HG02970 (cell line): ENCODE data around the gene REG1B.

Experiments used
- ATAC-seq: cut with Tn5 transposase; IDR thresholded peaks from one replicate; pipeline ENCODE4 v1.9.1; 2021; ENCODE audit warnings: mild to moderate bottlenecking, moderate library complexity, moderate number of reproducible peaks; ENCODE audit not compliant: unreplicated experiment, low FRiP score

Gene REG1B, protein sequence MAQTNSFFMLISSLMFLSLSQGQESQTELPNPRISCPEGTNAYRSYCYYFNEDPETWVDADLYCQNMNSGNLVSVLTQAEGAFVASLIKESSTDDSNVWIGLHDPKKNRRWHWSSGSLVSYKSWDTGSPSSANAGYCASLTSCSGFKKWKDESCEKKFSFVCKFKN

DNA sequence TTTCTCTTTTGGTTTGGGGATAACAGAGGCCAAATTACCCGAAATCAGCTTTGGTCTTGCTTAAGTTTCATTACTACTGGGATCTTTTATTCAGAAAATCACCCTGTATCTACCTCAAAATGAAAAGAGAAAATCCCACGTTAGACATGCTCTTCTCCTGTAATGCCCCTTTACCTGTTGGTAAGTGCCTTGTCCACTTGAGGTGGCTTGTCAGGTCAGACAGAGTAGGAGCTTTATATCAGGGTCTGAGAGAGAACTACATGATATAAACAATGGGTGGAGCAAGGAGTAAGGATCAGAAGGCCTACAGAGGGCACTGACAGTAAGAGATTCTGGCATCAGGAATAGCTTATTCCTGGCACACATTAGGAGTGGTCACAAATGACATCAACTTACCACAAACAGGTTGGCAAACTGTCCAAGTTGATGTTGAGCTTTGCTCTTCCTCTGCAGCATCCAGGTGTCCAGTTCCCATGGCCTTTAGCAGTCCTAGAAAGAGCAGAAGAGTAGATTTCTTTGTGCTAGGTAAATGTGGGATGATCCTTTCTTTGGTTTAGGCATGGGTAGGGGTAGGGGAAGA is at the start of gene REG1B:
Gene REG1B, minus strand, starts transcription at position 209 of the 580 bp plus-strand sequence. CDS start 381 bp downstream, outside the sequence.
- ATAC-seq: no peak

DNA sequence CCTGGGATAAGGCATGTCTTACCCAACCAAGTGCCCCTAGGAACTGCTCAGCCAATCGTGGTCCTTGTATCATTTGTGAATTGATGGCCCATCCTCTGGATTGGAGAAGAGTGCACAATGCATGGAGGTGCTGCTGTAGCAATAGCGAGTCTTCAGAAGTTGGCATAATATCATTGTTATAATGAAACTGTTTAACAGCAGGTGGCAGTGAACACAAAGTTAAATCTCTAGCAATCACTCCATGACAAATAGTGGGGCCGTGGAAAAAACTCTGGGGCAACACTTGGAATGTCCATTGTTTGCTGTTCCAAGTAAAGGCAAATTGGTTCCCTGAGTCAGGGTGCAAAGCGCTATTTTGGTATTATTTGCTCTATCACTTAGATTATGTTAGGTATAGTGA is 43.9 kb upstream of the REG1B start:
- ATAC-seq: no peak

DNA sequence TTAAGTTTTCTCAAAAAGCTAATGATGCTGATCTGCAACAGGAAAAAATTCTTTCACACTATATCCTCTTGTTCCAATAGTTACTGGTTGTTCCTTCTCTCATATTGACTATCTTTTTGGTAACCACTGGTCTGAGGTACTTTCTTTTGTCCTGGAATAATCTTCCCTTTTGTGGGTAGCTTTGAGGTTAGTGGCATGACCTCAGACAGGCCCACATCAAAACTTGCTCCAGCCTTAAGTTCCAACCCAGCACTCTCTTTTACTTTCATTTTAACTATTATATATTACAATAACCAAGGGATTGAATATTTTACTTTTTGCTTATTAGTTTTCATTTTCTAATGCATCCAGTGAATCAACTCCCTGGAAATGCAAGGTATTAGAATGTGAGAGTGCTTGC is 42.0 kb upstream of the REG1B start:
- no peak for ATAC-seq

DNA sequence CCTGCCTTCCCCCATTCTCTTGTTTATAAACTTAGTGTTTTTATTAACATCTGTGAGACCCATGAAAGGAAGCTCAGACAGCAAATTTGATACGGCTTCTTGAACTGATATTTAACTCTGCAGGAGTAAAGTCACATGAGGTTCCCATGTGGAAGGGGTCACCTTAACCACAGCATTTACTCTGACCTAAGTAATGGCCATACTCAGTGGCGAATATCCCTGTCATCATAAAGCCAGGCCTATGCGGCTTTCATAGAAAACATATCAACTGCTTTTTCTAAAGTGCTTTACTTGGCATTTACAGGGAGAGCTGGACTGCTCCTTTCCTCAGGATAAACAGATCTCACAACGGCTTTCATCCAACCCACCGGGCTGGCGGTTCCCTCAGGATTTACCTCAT is 41.5 kb upstream of the REG1B start:
- ATAC-seq: no peak

DNA sequence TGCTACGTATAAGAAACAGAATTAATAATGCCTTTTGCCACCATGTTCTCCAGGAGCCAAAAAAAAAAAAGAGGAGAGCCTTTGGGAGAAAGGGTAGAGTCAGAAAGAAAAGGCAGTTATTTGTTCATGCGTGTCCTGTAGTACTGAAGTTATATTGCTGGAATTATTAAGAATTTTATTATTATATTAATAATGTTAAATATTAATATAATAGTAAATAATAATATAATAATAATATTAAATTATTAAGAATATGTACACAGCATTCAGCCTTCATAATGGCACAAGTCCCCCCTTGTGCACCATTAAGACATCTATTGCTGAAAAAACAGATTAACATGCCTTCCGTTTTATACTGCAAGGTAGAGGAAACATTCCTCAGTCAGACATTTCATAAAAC is 40.6 kb upstream of the REG1B start:
- ATAC-seq: no peak

DNA sequence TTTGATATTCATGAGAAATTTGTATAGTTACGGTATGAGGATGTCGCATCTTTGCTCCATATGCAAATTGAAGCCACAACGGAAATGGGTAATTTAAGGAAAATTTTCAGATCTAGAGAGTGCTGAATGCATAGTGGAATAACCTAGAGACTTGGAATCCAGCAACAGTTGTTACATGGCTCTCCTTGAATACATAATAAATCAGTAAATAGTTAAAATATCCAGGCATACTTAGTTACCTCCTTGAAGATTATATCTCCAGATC is 37.9 kb upstream of the REG1B start:
- ATAC-seq: no peak

DNA sequence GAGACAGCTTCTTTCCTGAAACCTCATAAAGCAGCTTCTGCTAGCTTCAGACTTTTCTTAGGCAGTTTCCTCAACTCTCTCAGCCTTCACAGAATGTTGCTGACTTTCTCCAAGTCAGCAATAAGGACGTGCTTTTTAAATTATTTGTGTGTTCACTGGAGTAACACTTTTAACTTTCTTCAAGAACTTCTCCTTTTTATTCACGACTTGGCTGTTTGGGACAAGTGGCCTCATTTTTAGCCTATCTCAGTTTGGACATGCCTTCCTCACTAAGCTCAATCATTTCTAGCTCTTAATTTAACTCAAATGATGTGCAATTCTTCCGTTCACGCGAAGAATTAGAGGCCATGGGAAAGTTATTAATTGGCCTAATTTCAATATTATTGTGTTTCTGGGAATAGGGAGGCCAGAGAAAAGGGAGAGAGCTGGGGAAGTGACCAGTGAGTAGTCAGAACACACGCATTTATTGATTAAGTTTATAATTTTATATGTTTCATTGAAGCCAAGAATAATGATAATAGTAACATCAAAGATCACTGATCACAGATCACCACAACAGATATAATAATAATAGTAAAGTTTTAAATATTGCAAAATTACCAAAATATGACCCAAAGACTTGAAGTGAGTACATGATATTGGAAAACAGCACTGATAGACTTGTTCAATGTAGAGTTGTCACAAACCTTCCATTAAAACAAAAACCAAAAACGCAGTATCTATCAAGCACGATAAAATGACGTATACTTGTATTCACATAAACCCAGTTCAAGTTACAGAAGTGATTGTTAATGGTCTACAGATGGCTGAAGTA is 37.3 kb upstream of the REG1B start:
- ATAC-seq: no peak

DNA sequence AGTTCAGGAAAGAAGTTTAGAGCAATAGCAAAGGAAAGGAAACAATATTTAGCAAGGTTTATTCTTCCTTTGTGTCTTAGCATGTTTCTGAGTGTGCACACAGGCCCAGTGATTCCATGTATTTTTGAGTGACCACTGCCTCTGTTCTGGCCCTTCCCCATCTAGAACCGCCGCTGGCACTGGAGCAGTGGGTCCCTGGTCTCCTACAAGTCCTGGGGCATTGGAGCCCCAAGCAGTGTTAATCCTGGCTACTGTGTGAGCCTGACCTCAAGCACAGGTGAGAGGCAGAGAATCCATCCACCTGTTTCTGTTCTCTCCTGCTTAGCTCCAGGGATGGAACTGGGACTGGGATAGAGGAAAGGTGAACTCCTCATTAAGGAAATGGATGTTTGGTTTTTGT is 34.9 kb upstream of the REG1B start:
- ATAC-seq: no peak

DNA sequence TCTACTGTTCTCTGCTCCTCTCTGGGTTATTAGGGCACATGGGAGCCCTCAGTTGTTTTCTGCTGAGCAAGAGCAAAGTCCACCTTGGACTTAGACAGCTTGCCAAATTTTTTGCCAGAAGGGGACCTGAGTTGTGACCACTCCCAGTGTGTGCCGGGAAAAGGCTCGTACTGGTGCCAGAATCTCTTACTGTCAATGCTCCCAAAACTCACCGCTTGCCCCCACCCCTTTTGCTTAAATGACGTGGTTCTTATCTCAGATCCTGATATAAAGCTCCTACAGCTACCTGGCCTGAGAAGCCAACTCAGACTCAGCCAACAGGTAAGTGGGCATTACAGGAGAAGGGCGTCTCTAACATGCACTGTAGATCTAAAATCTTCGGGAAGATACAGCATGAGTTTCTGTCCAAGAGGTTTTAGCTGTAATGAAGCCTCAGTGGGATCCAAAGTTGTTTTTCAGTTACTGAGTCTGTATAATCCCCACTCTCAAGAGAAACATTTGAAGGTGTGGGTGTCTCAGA is 32.5 kb upstream of the REG1B start, which contains the start of gene REG1A:
Gene REG1A, plus strand, starts transcription at position 295 of the 520 bp plus-strand sequence. CDS start 374 bp downstream, outside the sequence.
- no peak for ATAC-seq

DNA sequence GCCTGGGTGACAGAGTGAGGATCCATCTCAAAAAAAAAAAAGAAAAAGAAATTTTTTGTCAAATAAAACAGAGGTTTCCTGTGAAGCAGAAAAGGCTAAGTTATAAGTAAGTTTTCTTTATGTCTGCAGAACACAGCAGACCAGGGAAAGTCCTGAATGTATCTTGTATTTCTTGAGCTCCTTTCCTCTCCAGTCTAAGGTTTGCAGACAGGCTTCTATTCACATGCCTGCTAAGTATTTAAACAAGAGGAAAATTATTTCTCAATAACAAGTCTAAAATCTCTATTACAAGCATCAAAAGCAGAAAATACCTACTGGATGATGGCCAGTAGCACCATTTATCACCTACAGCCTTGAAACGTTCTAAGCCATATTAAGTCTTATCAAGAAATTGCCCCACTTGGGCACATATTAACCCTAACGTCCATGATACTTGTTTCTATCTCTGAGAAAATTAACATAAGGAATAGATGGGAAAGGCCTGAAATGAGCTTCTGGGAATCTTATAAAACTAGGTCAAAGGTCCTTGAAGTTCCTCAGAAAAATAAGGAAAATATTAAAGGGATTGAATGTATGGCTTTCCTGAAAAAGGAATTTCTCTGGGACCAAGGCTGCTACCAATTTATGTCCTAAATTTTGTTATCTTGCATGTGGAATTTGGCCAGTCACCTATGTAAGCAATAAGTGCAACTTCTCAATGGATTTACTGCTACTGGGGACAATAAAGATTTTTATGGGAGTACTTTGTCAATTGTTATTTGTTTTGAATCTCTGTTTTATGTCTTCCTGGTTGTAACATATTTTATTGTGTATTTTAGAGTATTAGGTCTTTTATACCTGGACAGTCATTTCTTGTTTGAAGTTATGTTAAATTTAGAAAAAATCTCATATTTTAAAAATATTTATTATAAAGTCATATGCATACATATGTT is 29.5 kb upstream of the REG1B start:
- no peak for ATAC-seq

DNA sequence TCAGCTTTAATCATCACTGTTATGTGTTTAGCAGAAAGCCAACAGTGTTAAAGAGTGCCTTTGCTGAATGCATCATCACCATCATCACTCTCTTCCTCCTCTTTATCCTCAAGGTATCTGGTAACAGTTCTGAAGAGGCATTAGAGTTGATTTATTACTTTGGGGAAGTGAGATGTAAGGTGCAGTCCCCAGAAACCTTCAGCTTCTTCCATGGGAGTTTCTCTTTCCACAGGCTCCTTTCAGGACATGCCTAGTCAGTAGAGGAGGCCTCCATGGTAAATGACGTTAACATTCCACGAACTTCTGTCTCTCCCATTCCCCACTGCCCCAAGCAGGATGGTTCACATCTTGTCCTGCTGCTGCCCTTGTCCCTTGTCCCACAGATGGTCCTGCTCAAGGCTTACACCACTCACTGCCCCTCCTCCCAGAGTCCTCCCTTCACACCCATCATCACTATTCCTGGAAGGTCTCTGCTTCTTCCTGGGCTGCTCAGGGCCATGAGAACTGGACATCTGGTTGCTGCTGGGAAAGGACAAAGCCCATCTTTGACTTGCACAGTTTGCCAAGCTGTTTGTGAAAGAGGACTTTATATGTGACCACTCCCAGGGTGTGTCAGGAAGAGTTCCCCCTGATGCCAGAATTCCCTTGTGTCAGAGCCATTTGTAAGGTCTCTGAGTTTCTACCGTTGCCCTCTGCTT is 27.2 kb upstream of the REG1B start:
- ATAC-seq: no peak

DNA sequence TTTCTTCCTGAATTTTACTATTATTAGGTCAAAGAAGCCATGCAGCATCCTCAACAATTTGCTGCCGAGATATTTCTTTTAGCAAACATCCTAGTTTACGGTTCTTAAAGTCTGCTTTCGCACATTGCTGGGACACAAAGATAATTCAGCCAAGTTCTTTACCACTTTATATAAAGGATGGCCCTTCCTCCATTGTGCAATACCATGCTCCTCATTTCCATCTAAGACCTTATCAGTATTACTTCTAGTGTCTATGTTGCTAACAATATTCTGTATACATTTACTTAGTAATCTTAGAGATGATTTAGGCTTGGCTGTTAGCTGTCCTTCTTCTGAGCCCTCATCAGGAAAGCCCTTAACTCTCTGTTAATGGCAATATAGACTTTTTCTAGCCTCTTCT is 24.5 kb upstream of the REG1B start:
- ATAC-seq: no peak

DNA sequence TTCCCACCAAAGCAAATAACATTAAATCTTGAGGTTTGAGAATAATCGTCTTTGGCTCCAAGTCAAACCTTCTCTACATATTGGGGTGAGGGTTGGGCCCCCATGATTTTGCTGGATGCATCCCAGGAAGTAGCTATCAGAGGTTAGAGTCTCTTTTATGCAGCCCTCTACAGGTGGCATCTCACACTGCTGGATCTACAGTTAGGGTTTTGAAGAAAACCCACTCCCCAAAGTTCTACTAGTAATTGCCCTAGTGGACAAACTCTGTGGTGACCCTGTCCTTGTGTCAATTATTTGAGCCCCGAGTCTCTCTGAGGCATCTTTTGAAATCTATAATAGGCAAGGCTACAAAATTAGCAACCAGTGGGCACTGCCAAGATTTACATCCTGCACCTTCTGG is 17.5 kb upstream of the REG1B start:
- ATAC-seq: no peak

DNA sequence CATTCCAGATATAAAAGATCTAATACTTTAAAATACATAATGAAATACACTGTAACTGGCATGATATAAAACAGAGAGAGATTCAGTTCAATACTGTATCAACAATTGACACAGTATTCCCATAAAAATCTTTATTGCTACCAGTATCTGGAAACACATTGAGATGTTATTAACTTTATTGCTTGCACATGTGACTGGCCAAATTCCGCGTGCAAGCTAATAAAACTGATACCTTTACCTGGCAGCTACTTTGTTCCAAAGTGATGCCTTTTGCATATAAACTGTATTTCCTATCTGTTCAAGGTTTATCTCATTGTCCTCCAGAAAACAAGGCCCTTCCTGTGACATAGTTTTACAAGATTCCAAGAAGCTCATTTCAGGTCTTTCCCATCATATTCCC is 15.4 kb upstream of the REG1B start:
- ATAC-seq: no peak

DNA sequence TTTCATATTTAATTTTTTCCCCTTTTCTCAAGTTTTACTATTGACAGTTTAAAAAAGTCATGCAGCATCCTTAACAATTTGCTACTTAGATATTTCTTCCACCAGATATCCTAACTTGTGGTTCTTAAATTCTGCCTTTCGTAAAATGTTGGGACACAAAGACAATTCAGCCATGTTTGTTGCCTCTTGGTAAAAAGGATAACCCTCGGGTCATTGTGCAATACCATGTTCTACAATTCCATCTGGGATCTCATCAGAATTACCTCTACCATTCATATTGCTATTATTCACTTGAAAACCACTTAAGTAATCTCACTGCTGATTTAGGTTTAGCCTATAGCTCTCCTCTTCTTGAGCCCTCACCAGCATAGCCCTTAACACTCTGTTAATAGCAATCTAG is 13.2 kb upstream of the REG1B start:
- no peak for ATAC-seq

DNA sequence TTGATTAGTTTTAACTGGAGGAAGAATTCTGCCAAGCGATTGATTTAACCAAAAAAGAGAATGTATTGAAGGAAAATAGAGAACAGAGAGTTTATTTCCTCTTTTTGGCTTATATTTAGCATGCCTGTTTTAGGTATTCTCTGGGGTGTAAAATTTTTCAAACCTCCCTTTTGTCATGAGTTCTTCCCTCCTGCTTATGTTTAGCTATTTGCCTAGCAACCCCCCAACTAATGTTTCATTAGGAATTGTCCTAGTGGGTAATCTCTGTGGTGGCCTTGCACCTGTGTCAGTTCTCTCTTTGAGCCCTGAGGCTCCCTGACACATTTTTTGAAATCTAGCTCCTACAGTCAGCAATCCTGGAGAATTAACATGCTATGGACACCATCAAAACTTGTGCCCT is 12.5 kb upstream of the REG1B start:
- no peak for ATAC-seq

DNA sequence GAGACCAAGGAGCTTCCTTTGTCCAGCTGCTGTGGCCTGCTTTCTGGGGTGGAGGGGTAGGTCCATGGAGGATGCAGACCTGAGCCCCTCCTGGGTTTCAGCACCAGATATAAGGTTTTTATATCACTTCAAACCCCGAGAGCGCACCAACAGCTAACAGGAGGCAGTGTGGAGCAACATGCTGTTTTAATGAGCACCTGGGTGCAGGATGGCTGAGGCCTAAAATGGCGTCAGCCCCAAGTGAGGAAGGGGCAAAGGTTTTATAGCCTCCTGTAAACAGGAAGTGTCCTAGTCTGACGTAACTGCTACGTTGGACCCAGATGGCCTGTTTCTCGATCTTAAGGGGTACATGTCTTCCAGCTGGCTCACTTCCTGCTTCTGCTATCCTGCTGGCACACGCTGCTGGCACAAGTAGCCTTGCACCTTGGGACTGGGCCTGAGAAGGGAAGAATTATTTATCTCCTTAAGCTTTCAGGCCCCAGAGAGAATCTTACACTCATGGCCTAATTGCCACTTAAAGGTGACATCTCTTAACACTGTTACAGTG is 11.4 kb upstream of the REG1B start:
- no peak for ATAC-seq

DNA sequence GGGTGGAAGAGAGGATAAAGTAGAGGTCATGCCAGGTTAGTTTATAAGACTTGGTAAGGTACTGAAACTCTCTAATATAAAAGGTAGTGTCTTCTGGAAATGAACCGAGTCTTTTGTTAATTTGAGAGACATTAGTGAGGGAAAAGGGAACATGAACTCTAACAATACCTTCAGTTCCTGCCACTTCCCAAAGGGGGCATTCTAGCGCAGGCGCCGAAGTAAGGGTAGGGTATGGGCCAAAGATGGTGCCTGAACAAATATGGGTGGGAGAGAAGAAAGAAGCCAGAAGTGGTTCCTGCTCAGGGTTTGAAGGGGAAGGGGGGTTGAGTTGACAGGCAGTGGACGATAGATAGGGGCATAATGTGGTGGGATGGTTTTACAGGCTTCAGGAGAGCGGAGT is 10.1 kb upstream of the REG1B start:
- no peak for ATAC-seq

DNA sequence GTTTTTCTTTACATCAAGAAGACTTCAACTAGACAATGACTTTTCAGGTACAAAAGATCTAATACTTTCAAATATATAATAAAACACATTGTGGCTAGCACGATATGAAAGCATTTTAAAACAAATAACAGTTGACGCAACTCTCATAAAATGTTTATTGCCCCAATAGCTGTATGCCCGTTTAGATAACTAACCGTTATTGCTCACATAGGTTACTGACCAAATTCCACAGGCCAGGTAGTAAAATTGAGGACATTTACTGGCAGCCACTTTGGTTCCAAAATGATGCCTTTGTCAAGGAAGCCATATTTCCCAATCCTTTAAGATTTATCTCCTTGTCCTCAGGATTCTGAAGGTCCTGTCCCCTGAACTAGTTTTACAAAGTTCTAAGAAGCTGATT is 2.9 kb upstream of the REG1B start:
- ATAC-seq: no peak

DNA sequence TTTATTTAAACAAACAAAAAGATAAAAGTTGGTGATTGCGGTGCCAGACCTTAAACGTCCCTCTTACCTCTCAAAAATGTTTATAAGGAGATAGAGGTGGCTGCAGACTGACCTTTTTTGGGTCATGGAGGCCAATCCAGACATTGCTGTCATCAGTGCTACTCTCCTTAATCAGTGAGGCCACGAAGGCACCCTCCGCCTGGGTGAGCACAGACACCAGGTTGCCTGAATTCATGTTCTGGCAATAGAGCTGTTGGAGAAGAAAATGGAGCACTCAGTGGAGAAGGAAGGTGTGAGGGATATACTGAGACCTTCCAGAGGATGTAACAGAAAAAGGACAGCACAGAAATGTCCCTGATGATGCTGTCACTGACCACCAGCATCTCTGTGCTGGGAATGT is 1.5 kb downstream of the REG1B start:
- no peak for ATAC-seq
